ENCODE data around the gene GGA1. TPM values are rescaled to one million over a fixed set of nuclear protein-coding genes. Genes with fewer than 3 reads are reported as not detected.

GGA1 gene
- total and polyA plus RNA-seq, 9 of the 15 experiments (the other 6 are each of a cell fraction or from before 2014, with no cell fraction given) = 1.5 to 69.5 (median 31.6) TPM

DNA sequence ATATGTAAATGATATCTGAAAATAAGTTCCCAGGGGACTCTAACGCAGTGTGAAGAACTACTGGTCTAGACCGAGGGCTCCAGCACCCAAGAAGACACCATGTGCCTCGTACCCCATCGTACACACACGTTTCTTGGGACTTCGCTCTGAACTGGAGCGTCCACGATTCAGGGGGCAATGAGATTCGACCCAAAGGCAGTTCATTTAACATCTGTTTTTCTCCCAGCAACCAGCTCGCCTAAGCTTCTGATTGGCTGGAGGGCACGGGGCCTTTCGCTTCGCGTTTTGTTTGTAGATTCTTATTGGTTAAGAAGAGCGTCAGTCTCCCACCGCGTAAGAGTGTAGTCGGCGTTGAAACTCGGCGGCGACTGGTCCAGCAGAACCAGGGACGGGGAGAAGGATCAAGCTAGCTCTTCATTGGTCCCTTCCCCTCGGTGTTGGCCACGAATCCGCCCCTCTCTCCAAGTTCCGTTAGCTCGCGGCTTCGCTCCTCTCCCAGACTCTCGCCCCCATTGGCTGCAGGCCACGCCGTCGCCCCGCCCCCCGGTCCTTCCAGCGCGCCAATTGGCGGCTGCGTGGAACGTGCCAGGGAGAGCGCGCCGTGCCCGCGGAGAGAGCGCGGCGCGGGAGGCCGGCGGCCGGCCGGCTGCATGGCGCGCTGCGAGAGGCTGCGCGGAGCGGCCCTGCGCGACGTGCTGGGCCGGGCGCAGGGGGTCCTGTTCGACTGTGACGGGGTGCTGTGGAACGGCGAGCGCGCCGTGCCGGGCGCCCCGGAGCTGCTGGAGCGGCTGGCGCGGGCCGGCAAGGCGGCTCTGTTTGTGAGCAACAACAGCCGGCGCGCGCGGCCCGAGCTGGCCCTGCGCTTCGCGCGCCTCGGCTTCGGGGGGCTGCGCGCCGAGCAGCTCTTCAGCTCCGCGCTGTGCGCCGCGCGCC is 49.8 kb downstream of the GGA1 start, which contains the start of gene PDXP (continued):
- TF ChIP-seq, protein P1, sequence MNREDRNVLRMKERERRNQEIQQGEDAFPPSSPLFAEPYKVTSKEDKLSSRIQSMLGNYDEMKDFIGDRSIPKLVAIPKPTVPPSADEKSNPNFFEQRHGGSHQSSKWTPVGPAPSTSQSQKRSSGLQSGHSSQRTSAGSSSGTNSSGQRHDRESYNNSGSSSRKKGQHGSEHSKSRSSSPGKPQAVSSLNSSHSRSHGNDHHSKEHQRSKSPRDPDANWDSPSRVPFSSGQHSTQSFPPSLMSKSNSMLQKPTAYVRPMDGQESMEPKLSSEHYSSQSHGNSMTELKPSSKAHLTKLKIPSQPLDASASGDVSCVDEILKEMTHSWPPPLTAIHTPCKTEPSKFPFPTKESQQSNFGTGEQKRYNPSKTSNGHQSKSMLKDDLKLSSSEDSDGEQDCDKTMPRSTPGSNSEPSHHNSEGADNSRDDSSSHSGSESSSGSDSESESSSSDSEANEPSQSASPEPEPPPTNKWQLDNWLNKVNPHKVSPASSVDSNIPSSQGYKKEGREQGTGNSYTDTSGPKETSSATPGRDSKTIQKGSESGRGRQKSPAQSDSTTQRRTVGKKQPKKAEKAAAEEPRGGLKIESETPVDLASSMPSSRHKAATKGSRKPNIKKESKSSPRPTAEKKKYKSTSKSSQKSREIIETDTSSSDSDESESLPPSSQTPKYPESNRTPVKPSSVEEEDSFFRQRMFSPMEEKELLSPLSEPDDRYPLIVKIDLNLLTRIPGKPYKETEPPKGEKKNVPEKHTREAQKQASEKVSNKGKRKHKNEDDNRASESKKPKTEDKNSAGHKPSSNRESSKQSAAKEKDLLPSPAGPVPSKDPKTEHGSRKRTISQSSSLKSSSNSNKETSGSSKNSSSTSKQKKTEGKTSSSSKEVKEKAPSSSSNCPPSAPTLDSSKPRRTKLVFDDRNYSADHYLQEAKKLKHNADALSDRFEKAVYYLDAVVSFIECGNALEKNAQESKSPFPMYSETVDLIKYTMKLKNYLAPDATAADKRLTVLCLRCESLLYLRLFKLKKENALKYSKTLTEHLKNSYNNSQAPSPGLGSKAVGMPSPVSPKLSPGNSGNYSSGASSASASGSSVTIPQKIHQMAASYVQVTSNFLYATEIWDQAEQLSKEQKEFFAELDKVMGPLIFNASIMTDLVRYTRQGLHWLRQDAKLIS (CRISPR knock-in tag; IDR thresholded peaks at IDR 0.05) = no peak
- no peak for TF ChIP-seq KDM2B (CRISPR knock-in tag; IDR thresholded peaks at IDR 0.05)
- TF ChIP-seq, protein P2, sequence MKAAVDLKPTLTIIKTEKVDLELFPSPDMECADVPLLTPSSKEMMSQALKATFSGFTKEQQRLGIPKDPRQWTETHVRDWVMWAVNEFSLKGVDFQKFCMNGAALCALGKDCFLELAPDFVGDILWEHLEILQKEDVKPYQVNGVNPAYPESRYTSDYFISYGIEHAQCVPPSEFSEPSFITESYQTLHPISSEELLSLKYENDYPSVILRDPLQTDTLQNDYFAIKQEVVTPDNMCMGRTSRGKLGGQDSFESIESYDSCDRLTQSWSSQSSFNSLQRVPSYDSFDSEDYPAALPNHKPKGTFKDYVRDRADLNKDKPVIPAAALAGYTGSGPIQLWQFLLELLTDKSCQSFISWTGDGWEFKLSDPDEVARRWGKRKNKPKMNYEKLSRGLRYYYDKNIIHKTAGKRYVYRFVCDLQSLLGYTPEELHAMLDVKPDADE (conservative IDR thresholded peaks at IDR 0.05; ENCODE audit: control insufficient read depth, low read depth, low read length) = no peak
- TF ChIP-seq ELF1 (tag; IDR thresholded peaks at IDR 0.05) = no peak
- TF ChIP-seq NEUROD1 (IDR thresholded peaks at IDR 0.05; ENCODE audit: borderline replicate concordance, low read depth, low read length, partially characterized antibody) = peak; percentile 93
- TF ChIP-seq CREB1 (IDR thresholded peaks at IDR 0.05) = peak; percentile 78
- peak; percentile 73 for TF ChIP-seq CREB1 (CRISPR knock-in tag; IDR thresholded peaks at IDR 0.05)
- no peak for TF ChIP-seq HNRNPH1 (optimal IDR thresholded peaks at IDR 0.05; ENCODE audit: low read depth, low read length)
- peak; percentile 30 for TF ChIP-seq TAF1 (IDR thresholded peaks at IDR 0.05; ENCODE audit: control insufficient read depth, extremely low read depth, insufficient read depth, low read length, severe bottlenecking)
- TF ChIP-seq CHCHD3 (CRISPR knock-in tag; IDR thresholded peaks at IDR 0.05) = no peak
- TF ChIP-seq, protein P3, sequence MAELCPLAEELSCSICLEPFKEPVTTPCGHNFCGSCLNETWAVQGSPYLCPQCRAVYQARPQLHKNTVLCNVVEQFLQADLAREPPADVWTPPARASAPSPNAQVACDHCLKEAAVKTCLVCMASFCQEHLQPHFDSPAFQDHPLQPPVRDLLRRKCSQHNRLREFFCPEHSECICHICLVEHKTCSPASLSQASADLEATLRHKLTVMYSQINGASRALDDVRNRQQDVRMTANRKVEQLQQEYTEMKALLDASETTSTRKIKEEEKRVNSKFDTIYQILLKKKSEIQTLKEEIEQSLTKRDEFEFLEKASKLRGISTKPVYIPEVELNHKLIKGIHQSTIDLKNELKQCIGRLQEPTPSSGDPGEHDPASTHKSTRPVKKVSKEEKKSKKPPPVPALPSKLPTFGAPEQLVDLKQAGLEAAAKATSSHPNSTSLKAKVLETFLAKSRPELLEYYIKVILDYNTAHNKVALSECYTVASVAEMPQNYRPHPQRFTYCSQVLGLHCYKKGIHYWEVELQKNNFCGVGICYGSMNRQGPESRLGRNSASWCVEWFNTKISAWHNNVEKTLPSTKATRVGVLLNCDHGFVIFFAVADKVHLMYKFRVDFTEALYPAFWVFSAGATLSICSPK (IDR thresholded peaks at IDR 0.05; ENCODE audit: borderline replicate concordance) = no peak
- TF ChIP-seq ZNF644 (tag; IDR thresholded peaks at IDR 0.05; ENCODE audit: low read depth) = no peak
- TF ChIP-seq, protein P4, sequence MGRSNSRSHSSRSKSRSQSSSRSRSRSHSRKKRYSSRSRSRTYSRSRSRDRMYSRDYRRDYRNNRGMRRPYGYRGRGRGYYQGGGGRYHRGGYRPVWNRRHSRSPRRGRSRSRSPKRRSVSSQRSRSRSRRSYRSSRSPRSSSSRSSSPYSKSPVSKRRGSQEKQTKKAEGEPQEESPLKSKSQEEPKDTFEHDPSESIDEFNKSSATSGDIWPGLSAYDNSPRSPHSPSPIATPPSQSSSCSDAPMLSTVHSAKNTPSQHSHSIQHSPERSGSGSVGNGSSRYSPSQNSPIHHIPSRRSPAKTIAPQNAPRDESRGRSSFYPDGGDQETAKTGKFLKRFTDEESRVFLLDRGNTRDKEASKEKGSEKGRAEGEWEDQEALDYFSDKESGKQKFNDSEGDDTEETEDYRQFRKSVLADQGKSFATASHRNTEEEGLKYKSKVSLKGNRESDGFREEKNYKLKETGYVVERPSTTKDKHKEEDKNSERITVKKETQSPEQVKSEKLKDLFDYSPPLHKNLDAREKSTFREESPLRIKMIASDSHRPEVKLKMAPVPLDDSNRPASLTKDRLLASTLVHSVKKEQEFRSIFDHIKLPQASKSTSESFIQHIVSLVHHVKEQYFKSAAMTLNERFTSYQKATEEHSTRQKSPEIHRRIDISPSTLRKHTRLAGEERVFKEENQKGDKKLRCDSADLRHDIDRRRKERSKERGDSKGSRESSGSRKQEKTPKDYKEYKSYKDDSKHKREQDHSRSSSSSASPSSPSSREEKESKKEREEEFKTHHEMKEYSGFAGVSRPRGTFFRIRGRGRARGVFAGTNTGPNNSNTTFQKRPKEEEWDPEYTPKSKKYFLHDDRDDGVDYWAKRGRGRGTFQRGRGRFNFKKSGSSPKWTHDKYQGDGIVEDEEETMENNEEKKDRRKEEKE (IDR thresholded peaks at IDR 0.05; ENCODE audit: borderline replicate concordance in 1 of 2, control insufficient read depth in 1 of 2, low read depth in 2 of 2, low read length in 1 of 2) = no peak
- TF ChIP-seq, protein P5, sequence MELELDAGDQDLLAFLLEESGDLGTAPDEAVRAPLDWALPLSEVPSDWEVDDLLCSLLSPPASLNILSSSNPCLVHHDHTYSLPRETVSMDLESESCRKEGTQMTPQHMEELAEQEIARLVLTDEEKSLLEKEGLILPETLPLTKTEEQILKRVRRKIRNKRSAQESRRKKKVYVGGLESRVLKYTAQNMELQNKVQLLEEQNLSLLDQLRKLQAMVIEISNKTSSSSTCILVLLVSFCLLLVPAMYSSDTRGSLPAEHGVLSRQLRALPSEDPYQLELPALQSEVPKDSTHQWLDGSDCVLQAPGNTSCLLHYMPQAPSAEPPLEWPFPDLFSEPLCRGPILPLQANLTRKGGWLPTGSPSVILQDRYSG (tag; conservative IDR thresholded peaks at IDR 0.05; ENCODE audit: low read depth) = no peak

Measured in K562 (cell line).